Measurements from ENCODE around the gene NIP7.

GRCh38 chr16:69302301-69302700 is 37.3 kb upstream of the NIP7 start:
- TF ChIP-seq CTCF (conservative IDR thresholded peaks at IDR 0.05) (no peak), ZFX (IDR thresholded peaks at IDR 0.05) (no peak)
